ENCODE data around the gene SERTM1.

SERTM1 gene

DNA sequence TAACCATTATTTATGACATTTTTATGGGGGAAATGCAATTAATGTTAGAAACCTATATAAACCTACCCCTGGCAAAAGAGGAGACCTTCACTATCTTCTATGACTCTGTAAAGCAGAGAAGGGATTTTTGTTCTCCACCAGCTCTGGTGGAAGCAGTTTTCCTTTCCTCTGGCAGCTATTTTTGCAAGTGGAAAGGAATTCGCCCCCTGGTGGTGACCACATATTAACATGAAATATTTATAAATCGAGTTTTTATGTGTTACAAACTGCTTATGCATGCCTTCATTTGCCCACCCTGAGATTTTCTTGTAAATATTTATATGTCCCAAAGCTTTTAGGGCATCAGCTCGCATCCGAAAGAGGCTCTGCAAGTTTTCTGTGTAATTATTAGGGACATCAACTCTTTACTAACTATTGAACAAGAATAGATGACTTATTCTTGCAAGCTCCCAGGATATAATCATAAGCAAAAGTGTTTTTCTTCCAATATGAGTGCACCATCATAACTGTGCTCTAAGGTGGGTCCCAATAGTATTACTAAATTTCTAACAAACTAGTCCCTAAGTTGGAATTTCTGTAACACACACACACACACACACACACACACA is 62.4 kb downstream of the SERTM1 start:
- Histone ChIP-seq H3K4me1 (ENCODE audit: control insufficient read depth in 1 of 2, insufficient read depth in 1 of 2, low read depth in 1 of 2, low read length in 1 of 2) (no peaks in the 10 kb centered on the region), H3K9me3 (no peaks in the 10 kb centered on the region), H3K27me3 (no peaks in the 10 kb centered on the region), H3K4me3 (ENCODE audit: low read depth in 1 of 2, low read length in 1 of 2) (no peak overlapping the region), H3K36me3 (no peaks in the 10 kb centered on the region), H3K27ac (no peak overlapping the region)
- TF ChIP-seq, protein P1, sequence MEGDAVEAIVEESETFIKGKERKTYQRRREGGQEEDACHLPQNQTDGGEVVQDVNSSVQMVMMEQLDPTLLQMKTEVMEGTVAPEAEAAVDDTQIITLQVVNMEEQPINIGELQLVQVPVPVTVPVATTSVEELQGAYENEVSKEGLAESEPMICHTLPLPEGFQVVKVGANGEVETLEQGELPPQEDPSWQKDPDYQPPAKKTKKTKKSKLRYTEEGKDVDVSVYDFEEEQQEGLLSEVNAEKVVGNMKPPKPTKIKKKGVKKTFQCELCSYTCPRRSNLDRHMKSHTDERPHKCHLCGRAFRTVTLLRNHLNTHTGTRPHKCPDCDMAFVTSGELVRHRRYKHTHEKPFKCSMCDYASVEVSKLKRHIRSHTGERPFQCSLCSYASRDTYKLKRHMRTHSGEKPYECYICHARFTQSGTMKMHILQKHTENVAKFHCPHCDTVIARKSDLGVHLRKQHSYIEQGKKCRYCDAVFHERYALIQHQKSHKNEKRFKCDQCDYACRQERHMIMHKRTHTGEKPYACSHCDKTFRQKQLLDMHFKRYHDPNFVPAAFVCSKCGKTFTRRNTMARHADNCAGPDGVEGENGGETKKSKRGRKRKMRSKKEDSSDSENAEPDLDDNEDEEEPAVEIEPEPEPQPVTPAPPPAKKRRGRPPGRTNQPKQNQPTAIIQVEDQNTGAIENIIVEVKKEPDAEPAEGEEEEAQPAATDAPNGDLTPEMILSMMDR (IDR thresholded peaks at IDR 0.05): no peak

DNA sequence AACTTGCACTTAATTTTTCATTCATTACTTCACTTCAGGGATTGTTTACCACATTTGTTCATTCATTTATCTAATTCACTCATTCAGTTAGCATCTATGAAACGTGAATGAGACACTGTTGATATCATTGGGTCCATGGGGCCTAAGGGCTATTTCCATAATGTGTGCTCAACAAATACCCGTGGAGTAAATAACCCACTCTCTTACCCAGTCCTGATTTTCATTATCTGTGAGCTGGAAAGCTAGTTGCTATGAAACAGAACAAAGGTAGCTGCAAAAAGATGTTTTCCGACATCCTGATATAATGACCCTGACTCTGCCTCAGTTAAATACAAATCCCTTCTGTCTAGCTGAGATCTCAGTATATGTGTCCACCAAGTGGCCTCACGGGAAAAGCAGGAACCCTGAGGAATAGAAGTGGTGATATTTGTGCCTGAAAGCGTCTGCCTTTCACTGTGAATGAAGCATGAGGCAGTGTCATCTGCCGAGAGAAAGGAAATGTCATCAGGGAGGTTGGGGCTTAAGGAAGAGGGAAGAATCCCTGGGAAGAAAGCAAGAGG is 63.8 kb downstream of the SERTM1 start:
- Histone ChIP-seq H3K27ac (no peak overlapping the region), H3K27me3 (no peaks in the 10 kb centered on the region), H3K4me3 (ENCODE audit: low read depth in 1 of 2, low read length in 1 of 2) (no peak overlapping the region), H3K9me3 (no peaks in the 10 kb centered on the region), H3K36me3 (no peaks in the 10 kb centered on the region), H3K4me1 (ENCODE audit: control insufficient read depth in 1 of 2, insufficient read depth in 1 of 2, low read depth in 1 of 2, low read length in 1 of 2) (no peaks in the 10 kb centered on the region)
- TF ChIP-seq, protein P1 (IDR thresholded peaks at IDR 0.05): no peak

DNA sequence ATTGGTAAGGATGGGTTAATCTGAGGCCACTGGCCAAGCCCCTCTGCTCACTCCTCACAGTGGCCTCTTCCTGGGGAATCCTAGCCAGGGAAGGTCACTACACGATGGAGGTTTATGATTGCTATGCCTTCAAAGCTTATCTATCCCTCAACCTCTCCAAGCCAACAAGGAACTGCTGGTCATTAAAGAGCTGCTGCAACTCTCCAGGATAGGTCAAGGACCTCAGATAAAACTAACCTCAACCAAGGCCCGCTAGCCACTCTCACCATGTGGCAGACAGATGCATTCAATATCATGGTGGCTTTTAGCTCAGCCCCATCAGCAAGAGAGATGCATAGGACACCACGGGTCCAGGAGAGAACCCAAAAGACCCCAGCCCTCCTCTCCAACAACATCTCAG is 71.6 kb downstream of the SERTM1 start:
- H3K9me3 ChIP-seq: no peaks in the 10 kb centered on the region
- no peaks in the 10 kb centered on the region for H3K4me1 ChIP-seq (ENCODE audit: control insufficient read depth in 1 of 2, insufficient read depth in 1 of 2, low read depth in 1 of 2, low read length in 1 of 2)
- H3K36me3 ChIP-seq: no peaks in the 10 kb centered on the region
- no peaks in the 10 kb centered on the region for H3K27me3 ChIP-seq
- H3K4me3 ChIP-seq (ENCODE audit: low read depth in 1 of 2, low read length in 1 of 2): no peak overlapping the region
- TF ChIP-seq, protein P1 (IDR thresholded peaks at IDR 0.05): no peak
- H3K27ac ChIP-seq: no peak overlapping the region

DNA sequence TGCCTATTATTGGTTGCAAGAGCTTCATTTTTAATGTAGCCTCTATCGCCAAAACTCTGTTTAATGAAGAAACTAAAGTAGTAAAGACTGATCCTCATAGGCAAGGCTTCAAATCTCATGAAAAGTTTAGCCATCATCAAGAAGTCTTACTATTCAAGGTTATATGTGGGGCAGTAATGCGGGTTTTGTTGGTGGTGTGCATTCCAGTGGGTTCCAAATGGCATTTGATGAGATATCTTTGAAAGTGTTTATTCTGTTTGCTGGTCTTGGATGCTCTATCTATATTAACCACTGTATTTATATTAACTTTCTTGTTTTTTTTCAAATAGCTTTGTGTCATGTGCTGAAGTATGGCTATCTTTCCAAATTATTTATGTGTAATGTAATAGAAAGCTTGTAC is 72.2 kb downstream of the SERTM1 start:
- H3K27me3 ChIP-seq: no peaks in the 10 kb centered on the region
- TF ChIP-seq, protein P1 (IDR thresholded peaks at IDR 0.05): no peak
- no peak overlapping the region for H3K27ac ChIP-seq

More for the DNA sequence above, 72.2 kb downstream of the SERTM1 start:
- Histone ChIP-seq H3K9me3 (no peaks in the 10 kb centered on the region), H3K4me3 (ENCODE audit: low read depth in 1 of 2, low read length in 1 of 2) (no peak overlapping the region), H3K4me1 (ENCODE audit: control insufficient read depth in 1 of 2, insufficient read depth in 1 of 2, low read depth in 1 of 2, low read length in 1 of 2) (no peaks in the 10 kb centered on the region), H3K36me3 (no peaks in the 10 kb centered on the region)
